ENCODE results near the gene ADIPOR2.

ADIPOR2 gene

GRCh38 chr12:1737652-1738286 lies 46.9 kb downstream of the ADIPOR2 start:
- DNase-seq = no peak

GRCh38 chr12:1738446-1738845 lies 47.6 kb downstream of the ADIPOR2 start:
- no peak for DNase-seq

- DNase-seq = no peak
Observed at GRCh38 chr12:1739368-1739767, 48.5 kb downstream of the ADIPOR2 start.

GRCh38 chr12:1740161-1740948 lies 49.5 kb downstream of the ADIPOR2 start:
- DNase-seq = no peak

GRCh38 chr12:1741154-1741949 lies 50.5 kb downstream of the ADIPOR2 start:
- no peak for DNase-seq

GRCh38 chr12:1744932-1745331 lies 54.1 kb downstream of the ADIPOR2 start:
- no peak for DNase-seq

- no peak for DNase-seq
Observed at GRCh38 chr12:1747609-1748008, 56.7 kb downstream of the ADIPOR2 start.

GRCh38 chr12:1749019-1749418 lies 58.1 kb downstream of the ADIPOR2 start:
- DNase-seq = no peak

GRCh38 chr12:1750300-1750699 lies 59.4 kb downstream of the ADIPOR2 start:
- DNase-seq = no peak

GRCh38 chr12:1758376-1758775 lies 67.5 kb downstream of the ADIPOR2 start:
- no peak for DNase-seq

- no peak for DNase-seq
Observed at GRCh38 chr12:1758887-1759286, 68.0 kb downstream of the ADIPOR2 start.

- DNase-seq = no peak
Observed at GRCh38 chr12:1760566-1761382, 69.9 kb downstream of the ADIPOR2 start.

- DNase-seq = no peak
Observed at GRCh38 chr12:1761857-1762256, 71.0 kb downstream of the ADIPOR2 start.

- no peak for DNase-seq
Observed at GRCh38 chr12:1763153-1763552, 72.3 kb downstream of the ADIPOR2 start.

- no peak for DNase-seq
Observed at GRCh38 chr12:1766110-1766509, 75.2 kb downstream of the ADIPOR2 start.

GRCh38 chr12:1767407-1768090 lies 76.7 kb downstream of the ADIPOR2 start:
- no peak for DNase-seq

GRCh38 chr12:1768615-1769014 lies 77.7 kb downstream of the ADIPOR2 start:
- DNase-seq = no peak

- no peak for DNase-seq
Observed at GRCh38 chr12:1769809-1770494, 79.1 kb downstream of the ADIPOR2 start.

- no peak for DNase-seq
Observed at GRCh38 chr12:1773937-1774655, 83.2 kb downstream of the ADIPOR2 start.

- no peak for DNase-seq
Observed at GRCh38 chr12:1776170-1776921, 85.5 kb downstream of the ADIPOR2 start.

All from activated effector memory CD4-positive, alpha-beta T cell treated with Interleukin-2 at 50 U/mL for 16 hours (primary cell).